ENCODE results near the gene ABCB8. TPM values are rescaled to one million over a fixed set of nuclear protein-coding genes. Genes with fewer than 3 reads are reported as not detected.

ABCB8 gene
- total and polyA plus RNA-seq, 9 of the 15 experiments (the other 6 are each of a cell fraction or from before 2014, with no cell fraction given): 7.6 to 106 (median 36.3) TPM

DNA sequence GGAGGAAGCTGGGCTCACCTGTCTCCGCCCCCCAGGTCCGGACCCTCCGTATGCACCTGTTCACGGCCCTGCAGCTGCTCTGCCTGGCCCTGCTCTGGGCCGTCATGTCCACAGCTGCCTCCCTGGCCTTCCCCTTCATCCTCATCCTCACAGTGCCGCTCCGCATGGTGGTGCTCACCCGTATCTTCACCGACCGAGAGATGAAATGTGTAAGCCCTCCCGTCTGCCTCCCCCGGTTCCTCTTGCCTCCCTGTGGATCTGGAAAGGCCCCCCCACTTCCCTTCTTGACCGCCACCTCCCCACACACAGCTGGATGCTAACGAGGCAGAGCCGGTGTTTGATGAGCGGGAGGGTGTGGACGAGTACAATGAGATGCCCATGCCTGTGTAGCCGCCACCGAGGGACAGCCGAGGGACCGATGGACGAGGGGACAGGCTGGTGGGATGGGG lies 47.8 kb downstream of the ABCB8 start (continued):
- TF ChIP-seq, protein P1, sequence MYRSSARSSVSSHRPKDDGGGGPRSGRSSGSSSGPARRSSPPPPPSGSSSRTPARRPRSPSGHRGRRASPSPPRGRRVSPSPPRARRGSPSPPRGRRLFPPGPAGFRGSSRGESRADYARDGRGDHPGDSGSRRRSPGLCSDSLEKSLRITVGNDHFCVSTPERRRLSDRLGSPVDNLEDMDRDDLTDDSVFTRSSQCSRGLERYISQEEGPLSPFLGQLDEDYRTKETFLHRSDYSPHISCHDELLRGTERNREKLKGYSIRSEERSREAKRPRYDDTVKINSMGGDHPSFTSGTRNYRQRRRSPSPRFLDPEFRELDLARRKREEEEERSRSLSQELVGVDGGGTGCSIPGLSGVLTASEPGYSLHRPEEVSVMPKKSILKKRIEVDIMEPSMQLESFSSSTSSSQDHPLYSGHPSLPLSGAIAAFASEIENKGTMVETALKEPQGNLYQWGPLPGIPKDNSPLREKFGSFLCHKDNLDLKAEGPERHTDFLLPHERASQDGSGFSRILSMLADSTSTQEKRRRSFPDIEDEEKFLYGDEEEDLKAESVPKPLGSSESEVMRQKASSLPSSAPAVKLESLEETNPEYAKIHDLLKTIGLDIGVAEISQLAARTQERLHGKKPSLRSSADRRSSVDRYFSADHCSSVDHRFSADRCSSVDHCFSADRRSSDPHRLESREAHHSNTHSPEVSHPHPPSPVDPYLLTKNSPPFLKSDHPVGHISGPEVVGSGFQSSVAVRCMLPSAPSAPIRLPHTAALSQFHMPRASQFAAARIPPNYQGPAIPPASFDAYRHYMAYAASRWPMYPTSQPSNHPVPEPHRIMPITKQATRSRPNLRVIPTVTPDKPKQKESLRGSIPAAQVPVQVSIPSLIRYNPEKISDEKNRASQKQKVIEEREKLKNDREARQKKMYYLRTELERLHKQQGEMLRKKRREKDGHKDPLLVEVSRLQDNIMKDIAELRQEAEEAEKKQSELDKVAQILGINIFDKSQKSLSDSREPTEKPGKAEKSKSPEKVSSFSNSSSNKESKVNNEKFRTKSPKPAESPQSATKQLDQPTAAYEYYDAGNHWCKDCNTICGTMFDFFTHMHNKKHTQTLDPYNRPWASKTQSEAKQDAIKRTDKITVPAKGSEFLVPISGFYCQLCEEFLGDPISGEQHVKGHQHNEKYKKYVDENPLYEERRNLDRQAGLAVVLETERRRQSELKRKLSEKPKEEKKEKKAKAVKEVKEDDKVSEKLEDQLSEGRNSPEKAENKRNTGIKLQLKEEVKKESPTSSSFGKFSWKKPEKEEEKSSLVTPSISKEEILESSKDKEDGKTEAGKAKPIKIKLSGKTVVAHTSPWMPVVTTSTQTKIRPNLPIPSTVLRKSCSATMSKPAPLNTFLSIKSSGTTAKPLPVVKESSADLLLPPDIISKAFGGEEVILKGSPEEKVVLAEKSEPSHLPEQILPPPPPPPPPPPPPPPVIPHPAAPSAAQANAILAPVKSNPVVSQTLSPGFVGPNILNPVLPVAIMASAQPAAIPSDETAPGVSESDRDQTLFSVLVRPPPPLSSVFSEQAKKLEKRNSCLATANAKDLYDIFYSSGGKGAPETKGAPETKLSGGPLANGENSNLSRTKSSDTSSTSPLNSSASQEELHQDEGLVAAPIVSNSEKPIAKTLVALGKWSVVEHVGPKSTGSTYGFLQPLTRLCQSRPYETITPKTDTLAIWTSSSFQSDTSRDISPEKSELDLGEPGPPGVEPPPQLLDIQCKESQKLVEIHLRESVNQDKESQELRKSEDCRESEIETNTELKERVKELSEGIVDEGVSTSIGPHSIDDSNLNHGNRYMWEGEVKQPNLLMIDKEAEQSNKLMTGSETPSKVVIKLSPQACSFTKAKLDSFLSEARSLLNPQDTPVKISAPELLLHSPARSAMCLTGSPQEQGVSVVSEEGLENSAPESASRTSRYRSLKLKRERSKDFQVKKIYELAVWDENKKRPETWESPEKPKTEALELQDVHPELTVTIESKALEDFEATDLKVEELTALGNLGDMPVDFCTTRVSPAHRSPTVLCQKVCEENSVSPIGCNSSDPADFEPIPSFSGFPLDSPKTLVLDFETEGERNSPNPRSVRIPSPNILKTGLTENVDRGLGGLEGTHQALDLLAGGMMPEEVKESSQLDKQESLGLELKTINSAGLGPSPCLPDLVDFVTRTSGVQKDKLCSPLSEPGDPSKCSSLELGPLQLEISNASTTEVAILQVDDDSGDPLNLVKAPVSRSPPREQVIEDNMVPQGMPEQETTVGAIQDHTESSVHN (IDR thresholded peaks at IDR 0.05; ENCODE audit: borderline replicate concordance in 1 of 2, low read depth in 1 of 2): no peak
- TF ChIP-seq RBM22 (IDR thresholded peaks at IDR 0.05; ENCODE audit: low read depth, low read length, poor library complexity, severe bottlenecking) (no peak), BMI1 (IDR thresholded peaks at IDR 0.05; ENCODE audit: low read length) (no peak), HDAC2 (IDR thresholded peaks at IDR 0.05) (no peak), U2AF2 (optimal IDR thresholded peaks at IDR 0.05; ENCODE audit: low read depth, low read length) (no peak), NBN (IDR thresholded peaks at IDR 0.05; ENCODE audit: low read depth) (no peak), SIRT6 (IDR thresholded peaks at IDR 0.05; ENCODE audit: low read depth, low read length) (no peak), CREM (IDR thresholded peaks at IDR 0.05; ENCODE audit: low read depth) (no peak), ZNF121 (CRISPR knock-in tag; conservative IDR thresholded peaks at IDR 0.05) (no peak), ZFX (CRISPR knock-in tag; IDR thresholded peaks at IDR 0.05) (no peak), JUND (IDR thresholded peaks at IDR 0.05; ENCODE audit: borderline replicate concordance, low read depth, low read length) (no peak), JUND (tag; IDR thresholded peaks at IDR 0.05; ENCODE audit: borderline replicate concordance, low read depth, low read length) (no peak)
- TF ChIP-seq, protein P2, sequence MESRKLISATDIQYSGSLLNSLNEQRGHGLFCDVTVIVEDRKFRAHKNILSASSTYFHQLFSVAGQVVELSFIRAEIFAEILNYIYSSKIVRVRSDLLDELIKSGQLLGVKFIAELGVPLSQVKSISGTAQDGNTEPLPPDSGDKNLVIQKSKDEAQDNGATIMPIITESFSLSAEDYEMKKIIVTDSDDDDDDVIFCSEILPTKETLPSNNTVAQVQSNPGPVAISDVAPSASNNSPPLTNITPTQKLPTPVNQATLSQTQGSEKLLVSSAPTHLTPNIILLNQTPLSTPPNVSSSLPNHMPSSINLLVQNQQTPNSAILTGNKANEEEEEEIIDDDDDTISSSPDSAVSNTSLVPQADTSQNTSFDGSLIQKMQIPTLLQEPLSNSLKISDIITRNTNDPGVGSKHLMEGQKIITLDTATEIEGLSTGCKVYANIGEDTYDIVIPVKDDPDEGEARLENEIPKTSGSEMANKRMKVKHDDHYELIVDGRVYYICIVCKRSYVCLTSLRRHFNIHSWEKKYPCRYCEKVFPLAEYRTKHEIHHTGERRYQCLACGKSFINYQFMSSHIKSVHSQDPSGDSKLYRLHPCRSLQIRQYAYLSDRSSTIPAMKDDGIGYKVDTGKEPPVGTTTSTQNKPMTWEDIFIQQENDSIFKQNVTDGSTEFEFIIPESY (CRISPR knock-in tag; IDR thresholded peaks at IDR 0.05): peak; percentile 68
- TF ChIP-seq, protein P3, sequence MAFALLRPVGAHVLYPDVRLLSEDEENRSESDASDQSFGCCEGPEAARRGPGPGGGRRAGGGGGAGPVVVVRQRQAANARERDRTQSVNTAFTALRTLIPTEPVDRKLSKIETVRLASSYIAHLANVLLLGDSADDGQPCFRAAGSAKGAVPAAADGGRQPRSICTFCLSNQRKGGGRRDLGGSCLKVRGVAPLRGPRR (CRISPR knock-in tag; IDR thresholded peaks at IDR 0.05): no peak
- TF ChIP-seq, protein P4, sequence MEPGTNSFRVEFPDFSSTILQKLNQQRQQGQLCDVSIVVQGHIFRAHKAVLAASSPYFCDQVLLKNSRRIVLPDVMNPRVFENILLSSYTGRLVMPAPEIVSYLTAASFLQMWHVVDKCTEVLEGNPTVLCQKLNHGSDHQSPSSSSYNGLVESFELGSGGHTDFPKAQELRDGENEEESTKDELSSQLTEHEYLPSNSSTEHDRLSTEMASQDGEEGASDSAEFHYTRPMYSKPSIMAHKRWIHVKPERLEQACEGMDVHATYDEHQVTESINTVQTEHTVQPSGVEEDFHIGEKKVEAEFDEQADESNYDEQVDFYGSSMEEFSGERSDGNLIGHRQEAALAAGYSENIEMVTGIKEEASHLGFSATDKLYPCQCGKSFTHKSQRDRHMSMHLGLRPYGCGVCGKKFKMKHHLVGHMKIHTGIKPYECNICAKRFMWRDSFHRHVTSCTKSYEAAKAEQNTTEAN (CRISPR knock-in tag; IDR thresholded peaks at IDR 0.05): no peak

All from K562 (cell line).